SW480 (cell line): Measurements from ENCODE around the gene PALD1.

Experiments used
- DNase-seq: peaks from one replicate; pipeline ENCODE4 v3.0.0-alpha.2; 2016; ENCODE audit warnings: low spot score

PALD1 gene

DNA sequence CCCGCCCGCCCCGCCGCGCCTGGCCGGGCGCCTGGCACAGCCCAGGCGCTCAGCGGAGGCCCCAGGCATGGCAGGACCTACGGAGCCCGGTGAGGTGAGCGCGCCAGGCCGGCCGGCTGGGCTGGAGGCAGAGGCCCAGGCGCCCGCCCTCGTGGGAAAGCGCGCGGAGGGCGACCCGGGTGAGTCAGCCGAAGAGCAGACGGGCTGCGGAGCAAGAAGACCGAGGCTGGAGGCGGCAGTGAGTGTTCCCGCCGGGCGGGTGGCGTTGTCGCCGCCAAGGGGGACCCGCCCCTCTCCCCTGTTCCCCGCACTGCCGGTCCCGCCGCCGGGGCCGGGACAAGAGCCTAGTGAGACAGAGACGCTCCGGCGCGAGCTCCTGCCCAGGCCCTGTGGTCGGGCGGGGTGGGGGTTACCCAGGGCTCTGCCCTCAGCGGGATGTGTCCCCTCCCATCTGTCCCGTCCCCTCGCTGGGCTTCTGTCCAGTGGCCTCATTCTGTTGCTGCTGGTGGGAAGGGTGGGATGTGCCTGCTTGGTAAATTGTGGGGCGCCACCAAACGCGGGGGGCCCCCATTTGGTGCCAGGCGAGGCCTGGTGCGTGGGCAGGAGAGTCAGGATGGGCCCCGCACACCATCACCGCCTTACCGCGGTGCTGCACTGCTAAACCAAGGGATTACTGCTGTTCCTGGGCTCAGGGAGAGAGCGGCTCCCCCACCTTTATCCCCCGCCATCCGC is 20.1 kb upstream of the PALD1 start:
- peak; percentile 78 for DNase-seq

DNA sequence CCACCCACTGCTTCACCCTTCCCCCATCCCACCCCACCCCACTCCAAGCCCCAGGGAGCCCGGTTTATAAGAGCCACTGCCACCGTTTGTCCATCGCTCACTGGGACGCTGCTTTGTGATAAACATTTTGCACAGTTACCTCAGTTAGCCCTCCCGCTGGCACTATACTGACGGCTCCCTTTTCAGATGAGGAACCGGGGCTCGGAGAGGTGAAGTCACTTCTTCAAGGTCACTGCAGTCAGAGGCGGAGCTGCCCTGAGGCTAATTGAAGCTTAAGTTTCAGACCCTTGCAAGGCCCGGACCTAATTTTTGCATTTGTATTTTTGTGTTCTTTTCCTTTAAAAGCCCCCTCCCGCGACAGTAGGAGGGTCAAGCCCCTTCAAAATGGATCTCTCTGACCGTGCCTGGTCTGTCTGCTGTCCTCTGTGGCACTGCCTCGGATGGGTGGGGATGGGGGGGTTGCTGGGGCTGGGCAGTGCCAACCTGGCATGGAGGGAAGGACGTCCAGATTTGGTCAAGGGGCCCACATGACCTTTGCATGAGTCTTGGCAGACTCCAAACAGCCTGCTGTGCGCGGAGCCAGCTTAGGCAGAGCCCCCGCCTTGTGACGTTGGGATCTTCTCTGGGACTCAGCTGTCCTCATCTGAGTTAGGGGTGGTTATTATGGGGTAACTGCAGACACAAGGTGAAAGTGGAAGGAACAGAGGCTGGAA is 19.4 kb upstream of the PALD1 start:
- peak; percentile 33 for DNase-seq

DNA sequence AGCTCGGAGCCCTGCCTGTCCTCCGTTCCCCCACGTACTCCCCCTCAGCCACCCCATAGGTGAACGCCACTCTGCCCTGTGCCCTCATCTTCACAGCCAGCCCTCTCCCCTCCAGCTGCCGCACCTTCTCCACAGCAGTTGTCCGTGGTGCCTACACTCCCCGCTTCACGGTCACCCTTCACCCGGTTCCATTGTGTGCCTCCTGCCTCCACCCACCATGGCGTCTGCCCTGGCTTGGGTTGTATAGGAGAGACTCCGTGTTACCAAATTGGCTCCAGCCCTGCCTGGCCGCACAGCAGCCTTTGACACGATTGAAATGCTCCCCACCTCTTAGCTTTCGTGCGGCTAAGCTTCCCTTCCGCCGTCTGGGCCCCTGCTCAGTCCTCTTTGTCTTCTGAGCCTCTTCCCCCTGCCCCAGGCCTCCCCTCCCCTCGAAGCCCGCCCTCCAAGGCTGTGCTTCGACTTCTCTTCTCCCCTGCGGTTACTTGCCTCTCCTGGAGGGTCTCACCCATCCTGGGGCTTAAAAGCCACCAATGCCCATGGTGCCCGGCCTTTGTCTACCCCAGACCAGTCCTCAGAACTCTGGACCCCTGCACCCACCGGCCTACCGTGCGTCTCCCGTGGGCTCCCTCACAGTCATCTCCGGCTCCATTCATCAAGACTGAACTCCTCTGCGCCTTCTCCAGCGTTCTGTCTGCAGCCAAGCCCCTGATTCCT is 18.6 kb upstream of the PALD1 start:
- no peak for DNase-seq

DNA sequence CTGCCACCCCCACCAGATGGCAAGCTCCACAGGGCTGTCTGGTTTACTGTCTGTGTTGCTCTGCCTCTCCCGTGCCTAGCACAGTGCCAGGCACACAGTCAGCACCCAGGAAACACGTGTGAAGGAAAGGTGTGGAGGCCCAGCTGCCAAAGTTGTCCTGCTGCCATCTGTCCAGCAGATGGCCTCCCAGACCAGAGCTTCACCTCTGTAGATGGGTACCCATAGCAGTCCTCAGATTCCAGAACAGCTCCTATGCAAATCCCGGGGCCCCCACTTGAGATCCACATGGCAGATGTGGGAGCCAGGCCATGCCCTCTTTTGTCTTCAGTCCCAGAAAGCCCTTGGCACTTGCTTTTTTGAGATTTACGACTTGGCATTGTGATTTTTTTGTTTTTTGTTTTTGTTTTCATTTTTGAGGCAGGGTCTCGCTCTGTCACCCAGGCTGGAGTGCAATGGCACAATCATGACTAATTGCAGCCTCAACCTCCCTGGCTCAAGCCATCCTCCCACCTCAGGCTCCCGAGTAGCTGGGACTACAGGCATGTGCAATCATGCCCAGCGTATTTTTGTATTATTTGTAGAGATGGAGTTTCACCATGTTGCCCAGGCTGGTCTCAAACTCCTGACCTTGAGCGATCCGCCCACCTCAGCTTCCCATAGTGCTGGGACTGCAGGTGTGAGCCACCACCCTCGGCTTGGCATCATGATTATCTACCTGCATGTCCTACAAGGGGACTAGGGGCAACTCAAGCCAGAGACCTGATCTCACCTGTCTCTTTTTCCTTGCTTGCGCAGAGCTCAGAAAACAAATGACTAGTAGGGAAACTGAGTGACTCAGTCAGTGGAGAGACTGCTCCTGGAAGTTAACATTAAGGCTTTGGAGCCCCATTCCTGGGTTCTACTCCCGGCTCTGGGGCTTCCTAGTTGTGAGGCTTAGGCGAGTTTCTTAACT is 16.9 kb upstream of the PALD1 start:
- DNase-seq = peak; percentile 69

DNA sequence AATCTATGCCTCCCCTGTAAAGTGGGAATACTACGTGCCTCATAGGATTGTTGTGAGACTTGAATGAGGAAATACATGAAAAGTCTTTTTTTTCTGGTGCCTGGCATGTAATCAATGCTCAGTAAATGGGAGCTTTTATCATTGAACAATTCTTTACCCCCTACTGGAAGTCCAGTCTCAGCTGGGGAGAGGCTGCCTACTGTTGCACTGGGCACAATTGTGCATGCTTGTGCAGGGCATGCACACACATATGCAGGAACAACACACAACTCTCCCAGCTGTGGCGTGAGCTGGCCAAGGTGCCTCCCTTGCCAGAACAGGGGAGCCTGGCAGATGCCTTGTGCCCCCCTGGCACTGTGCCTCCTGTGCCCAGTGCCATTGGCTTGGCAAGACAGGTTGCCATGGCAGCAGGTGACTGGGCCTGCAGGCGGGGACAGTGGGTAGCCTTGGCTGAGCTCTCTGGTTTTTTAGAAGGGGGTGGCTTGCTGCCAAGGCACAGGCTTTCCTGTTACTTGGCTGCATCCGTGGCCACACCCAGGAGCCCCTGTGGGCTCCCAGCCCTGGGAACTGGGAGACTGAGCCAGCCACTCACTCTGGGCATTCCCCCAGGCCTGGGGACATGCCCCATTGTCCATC is 16.1 kb upstream of the PALD1 start:
- DNase-seq = peak; percentile 38

DNA sequence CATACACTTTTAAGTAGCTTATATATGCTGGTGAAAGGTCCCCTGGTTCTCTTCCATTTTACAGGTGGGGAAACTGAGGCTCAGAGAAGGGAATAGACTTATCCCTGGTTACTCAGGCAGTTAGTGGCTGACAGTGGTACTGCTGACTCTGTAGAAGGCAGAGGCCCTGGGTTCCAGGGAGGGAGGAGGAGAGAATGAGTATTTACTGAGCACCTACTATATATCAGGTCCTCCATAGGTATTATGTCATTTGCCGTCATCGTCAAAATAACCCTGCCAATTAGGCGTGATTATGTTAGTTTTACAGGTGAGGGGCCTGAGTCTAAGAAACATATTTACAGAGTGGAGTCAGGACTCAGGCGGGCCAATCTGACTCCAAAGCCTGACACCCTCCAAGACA is 13.3 kb upstream of the PALD1 start:
- no peak for DNase-seq

DNA sequence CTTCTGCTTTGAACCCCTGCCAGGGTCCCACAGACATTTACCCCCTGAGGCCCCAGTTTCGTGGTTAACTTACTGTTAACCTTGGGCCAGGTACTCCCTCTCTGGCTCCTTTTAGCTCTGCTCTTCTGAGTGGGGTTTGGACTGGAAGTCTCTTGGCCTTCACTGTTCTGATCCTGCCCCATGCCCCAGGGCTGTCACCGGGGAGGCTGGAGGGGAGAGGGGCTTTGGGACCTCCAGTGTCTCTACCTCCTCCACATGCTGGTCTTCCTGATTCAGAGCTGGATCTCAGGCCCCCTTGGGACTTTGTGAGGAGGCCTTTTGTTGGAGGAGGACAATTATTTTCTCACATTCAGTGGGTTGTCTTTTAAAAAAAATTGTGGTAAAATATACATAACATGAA is 12.7 kb upstream of the PALD1 start:
- no peak for DNase-seq

DNA sequence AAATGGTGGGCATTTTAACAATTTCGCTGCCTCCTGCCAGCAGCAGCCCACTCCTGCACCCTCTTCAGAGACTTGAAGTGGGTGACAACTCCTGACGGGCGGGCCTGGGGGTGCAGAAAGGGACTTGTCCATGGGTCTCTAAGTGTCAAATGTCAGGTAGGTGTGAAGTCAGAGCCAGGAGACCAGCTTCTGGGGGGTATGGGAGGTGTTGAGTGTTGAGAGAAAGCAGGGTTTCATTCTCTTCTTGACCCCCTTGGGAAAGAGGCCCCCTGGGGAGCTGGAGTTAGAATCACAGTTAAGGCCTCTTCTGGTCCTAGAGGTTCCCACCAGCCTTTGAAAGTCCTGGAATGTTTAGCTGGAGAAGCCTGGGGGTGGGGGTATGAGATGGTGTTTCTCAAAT is 11.6 kb upstream of the PALD1 start:
- DNase-seq = no peak

DNA sequence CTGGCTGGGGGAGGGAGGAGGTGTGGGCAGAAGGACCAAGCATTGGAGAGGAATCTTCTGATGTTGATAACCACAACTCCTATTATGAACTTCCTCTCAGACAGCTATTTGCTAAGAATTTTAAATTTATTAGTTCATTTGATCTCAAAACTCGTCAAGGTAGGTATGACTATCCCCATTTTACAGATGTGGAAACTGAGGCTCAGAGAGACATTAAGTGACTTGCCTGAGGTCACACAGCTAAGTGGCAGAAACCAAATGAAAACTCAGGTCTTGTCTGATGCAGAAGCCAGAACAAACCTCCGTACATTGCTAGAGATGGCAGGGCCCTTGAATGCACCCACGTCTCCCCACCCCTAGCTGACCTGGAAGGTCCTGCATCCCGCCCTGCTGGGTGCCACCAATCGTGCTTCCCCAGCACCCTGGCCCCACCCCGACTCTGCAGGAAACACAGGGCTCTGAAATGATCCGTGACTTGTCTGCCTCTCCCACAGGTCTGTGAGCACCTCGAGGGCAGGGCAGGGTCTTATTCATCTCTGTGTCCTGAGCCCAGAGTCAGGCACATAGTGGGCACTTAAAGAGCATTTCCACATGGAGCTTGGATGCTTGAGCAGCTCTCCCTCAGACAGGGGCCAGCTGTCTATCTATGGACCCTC is 5.6 kb upstream of the PALD1 start:
- no peak for DNase-seq

DNA sequence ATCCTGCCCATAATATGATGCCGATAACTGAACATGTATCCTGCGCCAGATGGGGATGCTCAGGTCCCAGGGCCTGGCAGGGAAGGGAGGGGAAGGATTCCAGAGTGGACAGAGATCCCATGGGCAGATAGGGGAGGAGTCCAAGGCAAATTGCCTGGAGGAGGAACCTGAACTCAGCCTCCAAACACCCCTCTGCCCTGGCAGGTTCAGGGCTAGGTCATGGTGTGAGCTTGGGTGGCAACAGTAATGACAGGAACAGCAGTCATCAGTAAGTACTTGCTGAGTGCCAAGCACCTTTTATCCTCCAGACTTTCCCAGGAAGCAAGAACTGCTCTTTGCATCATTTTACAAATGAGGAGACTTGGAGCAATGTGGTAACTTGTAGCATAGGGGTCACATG is 3.8 kb upstream of the PALD1 start:
- DNase-seq = no peak

DNA sequence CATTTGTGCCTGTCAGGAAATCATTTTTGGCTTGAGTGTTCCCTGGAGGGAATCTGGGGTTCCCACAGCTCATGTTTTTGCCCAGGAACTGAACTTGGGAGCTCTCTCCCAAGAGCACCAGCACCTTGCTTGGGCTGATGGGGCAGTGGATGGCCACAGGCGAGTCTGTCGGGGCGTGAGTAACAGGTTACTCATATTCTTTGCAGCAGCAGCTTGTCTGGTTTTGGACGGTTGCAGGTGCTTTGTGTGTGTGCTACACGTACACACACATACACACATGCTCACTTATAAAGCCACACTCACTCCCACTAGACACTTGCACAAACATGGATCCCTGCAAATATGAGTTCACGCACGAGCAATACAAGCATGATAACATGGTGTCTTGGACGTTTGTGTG is 2.9 kb upstream of the PALD1 start:
- peak; percentile 52 for DNase-seq

DNA sequence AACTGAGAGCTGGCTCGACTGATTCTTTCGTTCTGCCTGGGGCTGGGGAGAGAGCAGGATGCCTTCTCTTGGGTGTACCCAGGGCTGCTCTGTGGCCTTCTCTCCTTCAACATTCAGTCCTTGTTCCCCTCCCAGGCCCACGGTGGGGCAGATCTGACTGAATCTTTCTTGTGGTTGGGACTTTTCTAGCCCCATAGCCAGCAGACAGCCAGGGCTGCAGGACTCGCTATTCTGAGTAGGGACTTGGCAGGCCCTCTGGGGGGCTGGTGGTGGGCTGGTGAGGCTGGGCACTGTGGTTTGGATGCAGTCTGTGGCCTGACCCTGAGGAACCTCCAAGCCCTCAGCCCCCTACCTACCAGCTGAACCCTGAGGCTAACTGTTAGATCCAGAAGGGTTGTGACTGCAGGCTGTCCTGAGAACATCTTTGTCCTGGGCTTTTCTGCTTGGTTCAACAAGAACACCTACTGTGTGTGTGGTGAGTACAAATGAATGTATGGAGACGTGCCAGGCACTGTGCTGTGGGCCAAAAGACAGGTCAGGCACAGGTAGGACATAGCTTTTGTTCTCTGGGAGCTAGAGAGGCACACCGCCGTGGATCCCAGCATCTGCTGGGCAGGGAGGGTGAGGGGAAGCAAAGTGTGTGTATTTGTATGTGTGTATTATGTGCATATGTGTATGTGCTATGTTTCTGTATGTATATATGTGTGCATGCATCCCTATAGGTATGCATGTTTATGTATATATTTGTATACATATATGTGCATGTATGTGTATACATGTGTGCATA is 2.1 kb upstream of the PALD1 start:
- no peak for DNase-seq

DNA sequence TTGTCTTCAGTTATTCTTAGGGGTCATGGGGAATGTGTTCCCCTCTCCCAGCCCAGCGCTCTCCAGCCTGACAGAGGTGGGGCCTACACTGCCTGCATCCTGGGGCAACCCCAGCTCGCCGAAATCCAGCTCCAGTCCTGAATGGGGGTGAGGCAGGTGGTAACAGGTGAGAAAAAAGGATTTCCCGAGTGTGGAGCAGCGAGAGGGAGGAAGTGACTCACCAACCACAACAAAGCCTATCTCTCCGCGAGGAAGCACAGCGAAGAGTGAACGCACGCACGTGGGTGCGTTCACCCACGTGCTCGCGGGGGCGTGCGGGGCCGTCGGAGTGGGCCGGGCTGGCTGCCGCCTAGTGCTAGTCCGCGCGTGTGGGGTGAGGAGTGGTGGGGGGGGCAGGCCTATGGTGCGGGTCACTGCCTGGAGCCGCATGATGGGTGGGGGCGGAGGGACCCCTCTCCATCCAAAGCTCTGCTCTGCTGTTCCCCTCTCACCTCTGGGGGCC is 855 bp upstream of the PALD1 start:
- DNase-seq = peak; percentile 98

DNA sequence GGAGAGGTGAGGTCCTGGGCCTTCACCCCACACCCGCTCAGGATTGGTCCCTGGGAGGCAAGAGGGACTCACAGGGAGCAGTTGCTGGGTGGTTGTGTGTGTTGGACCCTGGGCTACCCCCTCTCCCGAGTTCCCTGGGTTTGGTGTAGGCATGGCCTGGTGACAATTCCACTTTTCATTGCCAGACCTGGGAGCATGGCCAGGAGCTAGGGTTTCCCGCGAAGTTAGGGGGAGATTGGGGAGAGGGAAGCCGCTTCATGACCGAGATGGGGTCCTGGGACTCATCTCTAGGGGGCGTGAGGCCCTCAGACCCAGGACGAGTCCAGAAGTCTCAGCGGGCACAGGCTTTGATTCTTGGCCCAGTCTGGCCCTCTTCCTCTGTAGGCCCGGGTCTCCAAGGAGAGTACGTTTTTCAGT is 606 bp downstream of the PALD1 start:
- DNase-seq = no peak

DNA sequence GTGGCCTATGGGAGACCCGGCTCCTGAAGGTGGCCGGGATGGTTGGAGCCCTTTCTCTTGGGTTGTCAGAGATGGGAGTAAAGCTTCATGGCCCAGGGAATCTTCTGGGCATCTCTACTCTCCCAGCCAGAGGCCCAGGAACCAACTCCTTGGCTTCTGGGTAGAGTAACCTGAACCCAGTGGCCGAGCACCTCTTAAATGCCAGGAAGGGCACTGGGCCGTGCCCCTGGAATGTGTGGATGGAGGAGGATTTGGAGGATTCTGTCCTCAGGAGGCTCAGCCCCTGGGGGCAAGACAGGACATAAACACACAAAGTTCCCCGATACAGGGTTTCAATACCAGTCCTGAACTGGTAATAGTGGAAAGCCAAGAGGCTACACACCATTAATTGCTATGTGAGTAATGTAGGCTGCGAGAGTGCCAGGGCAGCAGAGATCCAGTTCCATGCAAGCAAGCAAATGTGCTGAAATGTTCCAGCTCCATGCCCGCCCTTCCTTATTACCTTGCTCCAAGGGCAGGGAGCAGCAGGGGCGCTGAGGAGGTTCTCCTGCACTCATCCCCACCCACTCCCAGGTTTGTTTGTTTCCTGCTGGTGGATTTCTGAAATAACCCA is 1.2 kb downstream of the PALD1 start:
- no peak for DNase-seq

DNA sequence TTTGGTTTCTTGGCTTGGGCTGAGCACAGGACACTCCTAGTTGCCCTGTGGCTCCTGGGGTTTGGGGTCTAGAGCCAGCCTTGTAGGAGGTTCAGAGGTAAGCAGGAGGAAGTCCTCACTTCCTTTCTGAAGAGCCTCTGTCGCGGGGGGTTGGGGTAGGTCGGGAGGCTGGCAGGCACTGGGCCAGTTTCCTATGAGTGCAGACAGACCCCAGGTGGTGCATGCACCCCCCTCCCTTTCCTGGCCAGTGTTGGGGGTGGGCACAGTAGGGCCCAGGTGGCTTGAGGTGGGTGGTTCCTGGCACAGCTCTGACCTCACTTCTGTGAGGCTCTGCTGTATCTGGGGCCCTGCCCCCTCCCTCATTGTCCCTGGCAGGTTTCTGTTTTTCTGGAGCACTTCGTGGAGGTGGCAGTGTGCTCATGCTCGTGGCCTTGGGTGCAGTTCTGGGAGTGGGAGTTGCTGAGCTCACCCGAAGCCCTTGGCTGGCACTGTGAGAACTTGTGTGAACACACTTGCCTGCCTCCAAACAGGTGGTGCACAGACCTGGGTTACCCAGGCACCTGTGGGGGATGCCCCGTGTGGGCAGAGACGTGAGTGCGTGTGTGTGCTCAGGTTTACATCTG is 1.8 kb downstream of the PALD1 start:
- no peak for DNase-seq

DNA sequence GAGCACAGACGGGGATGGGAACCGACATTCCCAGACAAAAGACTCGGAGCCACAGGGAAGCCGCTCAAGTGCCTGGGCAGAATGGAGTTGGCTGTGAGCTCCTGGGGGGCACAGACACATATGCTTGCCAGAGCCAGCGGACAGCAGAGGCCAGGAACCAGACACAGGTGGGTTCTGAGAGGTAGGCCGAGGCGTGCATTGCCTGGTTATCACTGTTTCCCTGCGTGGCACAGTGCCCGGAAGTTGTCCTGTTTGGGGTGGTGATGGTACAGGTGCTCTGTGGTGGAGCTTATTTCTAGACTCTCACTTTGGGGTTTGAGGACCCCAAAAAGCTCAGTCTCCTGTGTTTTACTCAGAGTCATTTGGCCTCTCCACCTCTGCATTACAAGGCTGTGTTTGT is 2.5 kb downstream of the PALD1 start:
- DNase-seq = no peak

DNA sequence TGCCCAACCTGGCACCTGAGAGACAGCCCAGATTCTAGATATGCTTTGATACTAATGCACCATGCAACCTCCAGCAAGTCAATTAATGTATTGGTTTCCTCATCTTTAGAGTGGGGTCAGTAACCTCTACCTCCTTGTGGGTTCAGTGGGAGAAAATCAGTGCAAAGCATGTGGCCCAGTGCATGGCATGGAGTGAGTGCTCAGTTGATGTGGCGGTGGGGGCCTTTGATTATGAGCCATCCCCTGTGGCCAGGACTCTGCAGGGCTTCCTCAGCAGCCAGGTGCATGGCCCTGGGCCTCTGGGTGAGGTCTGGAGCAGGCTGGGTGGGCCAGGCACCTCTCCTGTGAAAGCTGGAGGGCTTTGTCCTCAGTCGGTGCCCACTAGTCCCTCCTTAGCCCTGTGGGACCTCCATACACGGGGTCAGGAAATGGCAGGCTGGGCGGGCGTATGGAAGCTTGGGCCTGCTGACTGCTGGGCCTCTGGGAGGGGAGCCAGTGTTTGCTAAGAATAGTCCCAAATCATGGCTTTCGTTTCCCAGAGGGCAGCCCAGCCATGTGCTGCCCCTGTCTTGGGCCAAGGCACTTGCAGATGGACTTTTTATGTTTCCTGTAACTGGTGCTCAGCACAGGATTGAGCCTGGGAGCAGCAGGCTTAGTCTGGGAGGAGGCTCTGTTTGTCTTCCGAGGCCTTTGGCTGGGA is 3.4 kb downstream of the PALD1 start:
- no peak for DNase-seq
